HG03045 (cell line): ENCODE measurements around the gene MAX.

Source experiments
- ATAC-seq: cut with Tn5 transposase; IDR thresholded peaks from one replicate; pipeline ENCODE4 v1.9.1; 2021; ENCODE audit warnings: mild to moderate bottlenecking, moderate library complexity; ENCODE audit not compliant: unreplicated experiment

MAX gene

DNA sequence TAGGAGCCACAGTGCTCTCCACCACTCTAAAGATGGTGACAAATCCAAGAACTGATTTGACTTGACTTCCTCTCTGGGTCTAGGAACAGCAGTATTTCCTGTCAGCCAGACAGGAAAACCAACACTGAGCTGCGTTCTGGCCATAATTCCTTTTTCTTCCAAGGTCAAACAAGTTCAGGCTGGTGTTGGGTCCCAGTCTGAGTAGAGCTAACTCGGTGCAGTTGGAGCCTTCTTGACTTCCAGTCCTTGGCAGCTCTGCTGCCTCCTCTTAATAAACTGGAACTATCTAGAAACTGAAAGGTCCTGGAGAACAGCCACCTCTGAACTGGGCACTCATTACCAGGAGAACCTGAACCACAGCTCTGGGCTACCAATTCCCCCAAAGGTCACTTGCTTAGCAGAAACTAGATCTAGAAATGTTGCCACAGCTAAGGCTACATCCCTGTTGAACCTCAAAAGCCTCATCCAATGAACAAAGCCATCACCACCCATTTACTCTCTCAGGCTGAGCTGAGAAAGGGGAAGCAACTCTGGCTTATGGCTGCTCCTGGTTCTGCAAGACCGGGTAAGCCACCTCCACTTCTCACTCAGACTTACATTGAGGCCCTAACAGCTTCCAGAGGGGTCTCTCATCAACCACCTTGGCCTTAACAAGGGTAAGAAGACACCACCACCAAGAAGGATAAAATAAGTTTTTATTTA is 27.7 kb downstream of the MAX start:
- ATAC-seq: no peak

DNA sequence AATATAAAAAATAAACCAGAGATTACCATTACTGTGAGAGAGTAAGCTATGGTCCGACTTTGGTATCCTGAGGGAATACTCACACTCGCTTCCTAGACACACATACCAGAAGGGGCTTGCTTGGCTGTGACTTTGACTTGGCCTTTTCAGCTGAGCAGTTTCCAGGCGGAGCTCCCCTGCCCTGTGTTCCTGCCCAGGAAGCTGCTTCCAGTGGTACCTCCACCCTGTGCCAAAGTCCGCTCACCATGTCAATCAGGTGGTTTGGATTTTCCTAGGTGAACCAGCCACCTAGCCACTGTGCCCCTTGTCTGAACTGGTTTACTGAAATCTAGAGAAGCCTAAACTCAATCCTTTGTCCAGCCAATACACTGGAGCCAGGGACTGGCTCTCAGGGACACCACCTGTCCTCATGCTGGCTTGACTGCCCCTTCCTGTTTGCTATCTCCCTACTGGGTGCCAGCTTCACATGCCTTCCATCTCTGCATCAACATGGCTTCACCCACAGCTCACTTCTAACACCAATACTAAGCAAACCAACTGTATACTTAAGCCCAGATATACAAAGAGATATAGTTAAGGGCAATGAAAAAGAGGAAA is 28.6 kb downstream of the MAX start:
- ATAC-seq: no peak

DNA sequence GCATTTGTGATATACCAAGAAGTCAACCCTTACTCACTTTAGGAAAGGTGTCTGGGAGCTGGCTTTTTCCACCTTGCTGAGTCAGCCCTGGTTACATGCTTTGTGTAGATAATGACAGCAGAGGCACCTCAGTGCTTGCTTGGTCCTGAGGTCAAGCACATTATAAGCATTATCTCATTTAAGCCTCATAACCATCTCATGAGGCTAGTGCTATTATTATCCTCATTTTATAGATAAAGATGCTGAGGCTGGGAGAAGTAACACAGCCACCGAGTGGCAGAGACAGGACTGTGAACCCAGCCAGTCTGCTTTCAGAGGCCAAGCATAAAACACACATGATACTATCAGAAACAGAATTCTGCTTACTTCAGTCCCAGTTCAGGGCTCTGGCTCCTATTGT is 29.4 kb downstream of the MAX start:
- no peak for ATAC-seq

DNA sequence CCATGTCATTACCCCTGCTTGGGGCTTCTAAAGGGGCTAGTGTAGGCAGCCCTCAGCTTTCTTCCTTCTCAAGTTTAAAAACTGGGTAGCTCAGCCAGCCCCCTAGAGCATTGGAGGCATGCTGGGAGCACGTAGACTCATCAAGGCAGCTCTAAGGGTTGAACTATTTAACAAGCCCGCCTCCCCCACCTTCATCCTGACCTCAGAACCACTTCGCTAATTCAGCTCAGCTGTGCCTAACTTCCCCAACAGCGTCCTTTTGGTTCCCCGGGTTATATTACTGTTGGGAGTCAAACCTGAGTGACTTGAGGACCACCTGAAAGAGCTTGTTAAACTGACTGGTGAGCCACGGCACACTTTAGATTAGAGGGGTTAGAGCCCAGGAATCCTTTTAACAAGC is 30.1 kb downstream of the MAX start:
- ATAC-seq: no peak

DNA sequence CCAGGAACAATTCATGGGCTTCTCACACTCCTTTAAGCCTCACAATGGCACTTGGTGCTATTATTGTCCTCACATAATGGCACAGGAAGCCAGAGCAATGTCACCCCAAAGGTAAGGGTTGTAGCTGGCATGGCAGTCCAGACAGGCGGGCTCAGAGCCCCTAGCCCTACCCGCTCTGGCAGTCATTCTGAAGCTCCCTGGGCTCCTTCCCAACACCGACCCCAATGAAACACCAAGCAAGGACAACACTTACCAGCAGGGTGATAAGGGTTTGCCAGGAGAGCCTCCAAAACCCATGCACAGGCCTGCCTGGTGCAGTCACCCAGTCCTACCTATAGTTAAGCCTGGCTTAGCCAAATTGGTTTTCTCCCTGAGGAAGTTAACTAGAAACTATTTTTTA is 30.8 kb downstream of the MAX start:
- no peak for ATAC-seq

DNA sequence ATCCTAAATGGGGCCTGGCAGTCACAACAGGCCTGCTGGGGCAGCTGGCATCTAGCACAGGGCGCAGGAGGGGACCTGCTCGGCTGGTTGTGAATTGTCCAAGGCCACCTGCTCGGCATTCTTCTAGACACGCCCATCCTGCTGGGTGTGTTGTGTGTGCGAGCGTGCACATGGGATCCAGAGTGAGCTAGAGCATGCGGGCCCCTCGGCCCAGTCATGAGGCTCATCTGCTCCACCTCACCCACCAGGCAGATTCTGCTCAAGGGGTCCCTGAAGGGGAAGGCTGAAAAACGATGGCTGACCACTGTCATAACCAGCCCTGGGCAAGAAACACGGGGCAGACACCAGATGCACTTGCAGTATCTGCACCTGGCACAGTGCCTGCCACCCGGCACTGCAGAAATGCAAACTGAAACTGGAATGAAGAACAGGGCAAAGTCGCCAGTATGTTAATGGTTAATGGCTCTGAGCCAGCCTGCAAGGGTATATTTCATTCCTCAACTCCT is 31.8 kb downstream of the MAX start:
- ATAC-seq: no peak

DNA sequence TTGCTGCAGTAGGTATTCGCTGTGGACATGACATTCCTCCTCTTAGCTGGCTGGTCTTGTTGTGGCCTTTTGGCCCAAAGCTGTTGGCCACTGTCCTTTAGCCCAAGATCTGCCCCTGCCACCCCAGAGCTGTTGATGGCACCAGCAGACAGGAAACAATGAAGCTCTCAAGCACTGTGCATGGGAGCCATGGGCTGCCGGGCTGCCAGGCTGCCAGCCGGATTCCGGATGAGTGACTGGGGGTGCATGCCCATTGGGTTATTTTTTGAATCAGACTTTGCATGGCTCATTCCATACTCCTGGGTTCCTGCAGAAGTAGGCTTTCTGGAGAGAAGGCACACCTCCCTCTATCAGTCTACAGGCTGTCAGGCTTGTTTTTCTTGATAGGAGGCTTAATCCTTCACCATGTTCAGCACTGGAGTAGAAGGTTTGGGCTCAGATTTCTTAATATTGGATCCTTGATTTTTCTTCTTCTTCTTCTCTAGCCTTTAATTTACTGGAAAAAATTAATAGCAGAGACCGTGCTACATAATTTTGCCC is 32.4 kb downstream of the MAX start:
- ATAC-seq: no peak

DNA sequence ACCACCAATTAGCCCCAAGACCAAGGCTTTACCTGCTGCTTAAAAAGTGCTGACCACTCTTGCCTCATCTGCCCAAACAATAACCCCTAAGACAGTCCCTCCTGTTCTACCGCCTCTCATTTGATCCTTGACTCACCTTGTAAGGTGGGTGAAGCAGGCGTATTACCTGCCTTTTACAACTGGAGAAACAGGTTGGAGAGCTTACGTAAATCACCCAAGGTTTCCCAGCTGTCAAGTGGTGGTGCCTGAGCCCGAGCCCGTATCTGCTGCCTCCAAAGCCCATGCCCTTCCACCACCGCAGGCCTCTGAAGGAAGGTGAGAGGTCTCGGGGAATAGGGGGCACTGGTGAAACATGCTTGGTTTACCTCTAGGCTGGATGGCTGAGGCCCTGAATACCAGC is 36.6 kb downstream of the MAX start:
- no peak for ATAC-seq

DNA sequence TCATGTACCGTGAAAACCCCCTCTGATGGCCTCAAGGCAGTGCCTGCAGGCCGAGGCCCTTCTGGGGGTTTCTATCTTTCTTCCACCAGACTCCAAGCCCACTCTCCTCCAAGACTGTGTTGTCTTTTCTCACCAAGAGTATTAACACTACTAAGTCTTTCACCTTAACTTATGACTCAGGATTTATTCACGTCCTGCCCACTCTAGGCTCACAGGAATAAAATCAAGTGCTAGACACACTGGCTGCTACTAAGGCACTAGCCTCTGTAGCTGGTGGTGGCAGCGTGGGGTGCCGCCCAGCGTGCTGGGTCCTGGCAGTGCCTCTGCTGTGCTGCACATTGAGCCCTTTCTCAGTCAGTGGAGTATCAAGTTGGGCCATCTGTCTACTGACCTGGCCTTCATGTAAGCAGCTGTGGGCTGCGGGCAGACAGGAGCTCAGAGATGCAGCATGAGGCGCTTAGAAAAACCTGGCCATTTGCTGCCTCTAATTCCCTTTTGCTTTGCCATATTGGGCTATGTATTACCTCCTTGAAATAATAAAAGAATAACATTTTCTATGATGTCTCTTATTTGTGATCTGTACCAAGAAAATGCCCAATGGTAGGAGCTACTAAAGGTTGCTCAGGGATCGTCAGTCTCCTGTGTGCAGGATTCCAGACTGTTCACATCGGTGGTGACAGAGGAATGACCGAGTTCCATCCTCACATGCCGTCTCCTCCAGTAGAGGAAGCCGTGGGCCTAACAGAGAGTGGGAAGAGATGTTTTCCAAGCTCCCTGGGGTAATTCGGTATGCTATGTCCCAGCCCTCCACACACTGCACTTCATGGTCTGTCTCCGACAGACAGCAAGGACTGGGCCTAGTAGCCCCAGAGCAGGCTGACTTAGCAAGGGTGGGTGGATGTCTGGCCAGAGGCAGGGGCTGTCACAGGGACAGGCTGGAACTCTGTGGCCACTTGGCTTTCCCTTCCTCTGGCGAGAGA is 39.9 kb downstream of the MAX start:
- ATAC-seq: no peak

DNA sequence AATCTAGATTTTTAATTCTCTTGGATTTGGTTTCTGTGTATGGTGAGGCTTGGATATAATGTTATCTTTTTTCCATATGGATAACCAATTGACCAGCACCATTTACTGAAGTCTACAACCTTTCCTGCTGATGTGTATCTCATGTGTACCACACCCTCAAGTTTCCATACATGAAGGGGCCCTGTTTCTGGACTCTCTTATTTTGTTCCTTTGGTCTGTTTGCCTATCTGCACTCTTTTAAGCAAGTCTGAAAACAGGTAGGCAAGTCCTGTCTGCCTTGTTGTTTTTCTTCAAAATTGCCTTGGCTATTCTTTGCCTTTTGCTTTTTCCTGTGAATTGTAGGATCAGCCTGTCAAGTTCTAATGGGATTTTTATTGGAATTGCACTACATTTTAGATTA is 44.6 kb downstream of the MAX start:
- ATAC-seq: no peak

DNA sequence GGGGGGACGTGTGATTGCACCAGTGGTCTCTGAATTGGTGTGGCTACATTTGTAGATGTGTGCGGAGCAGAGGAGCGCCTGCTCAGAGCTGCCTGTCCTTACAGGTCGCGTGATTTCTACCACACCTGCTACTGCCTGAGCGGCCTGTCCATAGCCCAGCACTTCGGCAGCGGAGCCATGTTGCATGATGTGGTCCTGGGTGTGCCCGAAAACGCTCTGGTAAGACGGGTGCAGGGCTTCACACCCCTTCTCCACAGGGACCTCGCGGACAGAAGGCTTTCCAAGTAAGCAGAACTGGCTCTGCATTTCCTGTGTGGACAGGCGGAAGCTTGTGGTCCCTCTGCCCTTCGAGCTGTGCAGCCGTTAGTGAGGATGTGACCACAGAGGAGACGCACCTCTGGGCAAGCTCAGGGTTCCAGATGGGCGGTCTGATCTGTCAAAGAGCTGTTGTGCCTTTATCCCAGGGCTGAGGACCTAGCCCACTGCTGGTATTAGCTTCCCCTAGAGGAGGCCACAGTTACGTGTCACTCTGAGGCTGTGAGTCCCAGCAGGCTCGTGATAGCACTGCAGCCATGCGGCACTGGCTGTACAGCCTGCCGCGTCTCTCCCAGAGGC is 47.7 kb downstream of the MAX start:
- ATAC-seq: no peak

DNA sequence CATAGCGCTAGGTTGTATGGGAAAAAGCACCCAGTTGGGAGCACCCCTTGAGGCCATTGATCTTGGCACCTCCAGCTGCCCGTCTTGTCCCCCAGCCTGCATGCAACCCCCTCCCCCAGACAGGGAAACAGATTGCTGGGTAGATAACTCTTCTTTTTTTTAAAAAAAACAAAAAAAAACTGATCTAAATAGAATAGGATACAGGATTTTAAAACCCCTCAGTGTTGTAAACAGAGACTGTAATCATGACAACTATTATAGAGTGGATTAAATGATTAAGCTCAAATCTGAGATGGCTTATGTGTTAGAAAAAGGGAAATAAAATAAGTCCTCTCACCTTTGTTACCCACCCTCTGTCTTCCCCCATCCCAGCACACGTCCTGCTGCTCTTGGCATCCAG is 48.9 kb downstream of the MAX start:
- ATAC-seq: no peak

DNA sequence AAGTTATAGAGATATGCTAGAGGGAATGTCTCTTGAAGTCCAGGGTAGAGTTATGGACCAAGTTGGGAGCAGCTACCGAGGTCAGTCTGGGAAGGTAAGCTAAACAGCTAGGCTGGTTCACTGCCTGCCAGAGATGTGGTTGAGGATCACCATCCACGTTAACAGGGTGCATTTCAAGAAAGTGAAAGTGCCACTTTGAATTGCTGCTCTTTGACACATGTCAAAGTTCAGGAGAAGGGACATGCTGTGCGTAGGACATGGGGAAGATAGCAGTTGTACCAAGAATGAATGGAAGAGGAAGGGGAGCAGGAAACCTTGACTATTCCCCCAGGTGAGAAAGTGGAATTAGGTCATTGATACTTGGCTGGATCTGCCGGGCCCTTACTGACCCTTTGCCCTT is 49.5 kb downstream of the MAX start:
- no peak for ATAC-seq

DNA sequence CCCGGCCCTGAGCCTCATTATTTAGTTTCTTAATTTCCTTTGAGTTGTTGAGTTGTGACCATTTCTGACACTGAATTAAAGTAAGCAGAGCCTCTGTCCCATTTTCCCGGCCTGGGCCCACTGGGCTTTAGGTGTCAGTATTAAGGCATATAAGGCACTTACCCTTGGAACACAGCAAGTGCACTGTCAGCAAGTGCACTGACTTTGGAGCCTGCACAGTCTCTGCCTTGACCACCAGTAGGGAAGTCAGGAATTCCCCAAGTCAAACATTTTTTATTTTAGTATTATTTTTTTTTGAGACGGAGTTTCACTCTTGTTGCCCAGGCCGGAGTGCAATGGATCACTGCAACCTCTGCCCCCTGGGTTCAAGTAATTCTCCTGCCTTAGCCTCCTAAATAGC is 56.6 kb downstream of the MAX start:
- ATAC-seq: no peak

DNA sequence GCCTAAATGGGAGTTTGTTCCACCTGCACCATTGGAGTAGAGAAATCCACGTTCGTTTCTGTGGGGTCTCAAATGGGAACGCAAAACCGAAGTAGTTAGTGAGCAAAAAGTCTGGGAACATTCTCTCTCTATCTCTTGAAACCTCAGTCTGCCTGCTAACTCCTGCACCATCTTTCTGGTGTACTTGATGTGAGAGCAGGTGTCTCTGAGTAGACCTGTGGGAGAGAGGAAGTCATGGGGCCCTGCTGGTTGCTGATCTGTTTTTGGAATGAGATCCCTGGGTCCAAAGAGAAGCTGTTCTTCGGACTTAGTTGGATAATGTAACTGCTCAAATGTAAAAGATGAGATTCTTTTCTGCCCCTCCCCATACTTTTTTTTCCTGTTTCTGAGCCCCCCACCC is 57.3 kb downstream of the MAX start:
- no peak for ATAC-seq

DNA sequence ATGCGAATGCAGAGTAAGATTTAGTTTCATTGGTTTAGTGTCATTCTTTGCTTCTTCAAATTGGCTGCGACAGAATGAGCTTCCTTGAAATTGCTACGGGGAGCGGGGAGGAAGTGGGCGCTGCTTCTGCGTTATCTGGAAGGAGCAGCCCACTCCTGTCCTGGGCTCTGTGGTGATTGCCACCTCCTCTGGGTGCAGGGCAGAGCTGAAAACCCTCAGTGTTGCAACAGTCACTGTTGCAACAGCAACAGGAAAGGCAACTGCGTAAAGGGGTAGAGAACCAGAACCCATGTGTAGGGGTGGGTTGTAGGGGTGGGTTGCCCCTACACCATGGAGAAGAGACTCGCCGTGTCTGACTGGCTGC is 57.7 kb downstream of the MAX start:
- no peak for ATAC-seq

DNA sequence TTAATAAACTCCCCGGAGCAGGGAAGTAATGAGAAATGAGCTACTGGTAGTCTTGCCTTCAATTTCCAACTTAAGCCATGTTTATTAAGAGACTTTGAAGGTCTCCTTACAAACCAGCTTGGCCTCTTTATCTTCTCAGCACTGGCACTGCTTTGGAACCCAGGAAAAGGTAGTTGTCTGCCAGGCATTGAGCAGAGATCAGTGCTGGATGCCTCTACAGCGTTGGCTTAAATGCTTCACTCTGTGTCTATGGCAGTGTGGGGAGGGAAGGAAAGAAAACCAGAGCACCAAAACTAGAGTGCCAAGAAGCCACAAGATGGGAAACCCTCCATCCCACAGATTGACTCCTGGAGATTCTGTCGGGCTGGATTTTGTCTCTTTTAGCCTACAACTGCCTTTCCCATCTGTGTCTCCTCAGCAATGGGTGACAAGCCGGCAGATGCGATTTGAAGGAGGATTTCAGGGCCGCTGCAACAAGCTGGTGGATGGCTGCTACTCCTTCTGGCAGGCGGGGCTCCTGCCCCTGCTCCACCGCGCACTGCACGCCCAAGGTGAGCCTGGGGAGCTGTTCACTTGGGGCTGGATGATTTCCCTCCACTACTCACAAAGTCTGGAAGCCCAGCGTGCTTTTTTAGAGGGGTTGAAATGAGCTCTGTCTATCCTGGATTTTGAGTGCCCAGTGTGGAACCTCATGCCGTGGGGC is 58.3 kb downstream of the MAX start:
- ATAC-seq: no peak

DNA sequence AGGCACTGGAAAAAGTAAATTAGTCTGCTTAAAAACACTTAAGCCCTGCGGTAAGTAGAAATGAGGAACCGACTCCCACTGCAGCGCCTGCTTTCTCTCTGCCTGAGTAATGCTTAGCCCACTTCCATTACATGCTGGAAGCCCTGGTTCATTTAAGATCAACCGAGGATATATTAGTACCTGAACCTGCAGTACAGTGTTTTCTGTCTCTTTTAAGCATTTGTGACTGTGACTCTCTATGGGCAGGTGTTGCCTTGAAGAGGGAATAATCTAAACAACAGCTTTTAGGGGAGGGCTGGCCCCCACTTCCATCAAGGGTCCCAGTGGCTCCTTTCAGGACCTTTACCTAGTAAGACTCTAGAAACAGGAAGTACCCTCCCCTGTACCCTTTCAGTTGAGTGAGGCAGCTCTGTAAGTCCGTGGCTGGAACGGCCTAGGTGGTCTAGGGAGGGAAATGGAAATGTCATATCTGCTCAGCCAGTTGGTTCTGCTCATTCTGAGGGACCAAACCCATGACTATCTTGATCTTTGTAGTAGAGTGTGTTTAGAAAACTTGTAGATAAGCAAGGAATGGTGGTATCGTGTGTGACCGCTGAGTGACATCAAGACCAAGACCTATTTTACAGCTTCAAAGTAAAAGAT is 59.5 kb downstream of the MAX start:
- ATAC-seq: no peak

DNA sequence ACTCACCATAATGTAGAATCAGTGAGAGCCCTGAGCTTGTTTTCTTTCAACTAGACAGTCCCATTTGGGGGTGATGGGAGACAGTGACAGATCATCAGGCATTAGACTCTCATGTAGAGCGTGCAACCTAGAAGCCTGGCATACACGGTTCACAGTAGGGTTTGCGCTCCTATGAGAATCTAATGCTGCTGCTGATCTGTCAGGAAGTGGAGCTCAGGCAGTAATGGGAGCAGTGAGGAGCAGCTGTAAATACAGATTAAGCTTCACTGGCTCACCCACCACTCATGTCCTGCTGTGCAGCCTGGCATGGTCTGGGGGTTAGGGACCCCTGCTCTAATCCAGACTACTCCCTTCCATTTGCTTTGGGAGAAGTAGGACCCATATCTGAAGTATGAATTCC is 60.0 kb downstream of the MAX start:
- ATAC-seq: no peak

DNA sequence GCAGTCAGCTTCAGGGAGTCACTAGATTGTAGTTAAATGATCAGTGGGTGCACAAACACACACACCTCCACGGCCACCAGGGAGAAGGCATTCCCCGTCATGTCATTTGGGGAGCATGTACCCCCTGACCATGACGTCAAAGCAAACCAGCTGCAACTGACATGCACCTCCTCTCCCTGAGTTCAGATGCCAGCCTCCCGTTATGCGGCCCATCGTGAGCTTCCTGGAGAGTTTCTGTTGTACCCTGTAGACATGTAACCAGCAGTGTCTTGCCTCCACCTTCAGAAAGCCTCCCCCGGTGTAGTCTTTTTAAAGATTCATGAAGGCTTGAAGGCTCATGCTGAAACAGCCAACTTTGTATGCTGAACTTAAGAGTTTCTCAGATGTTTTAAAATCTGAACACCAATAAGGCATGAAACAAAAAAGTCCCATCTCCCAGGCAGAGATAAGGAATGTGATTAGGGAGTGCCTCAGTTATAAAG is 60.8 kb downstream of the MAX start:
- ATAC-seq: no peak
